MG63 (cell line): ENCODE data around the gene MUC6. TPM values are rescaled to one million over a fixed set of nuclear protein-coding genes. Genes with fewer than 3 reads are reported as not detected.
"Not testable (repeated sequence)": the region's sequence is repeated elsewhere in the genome, so short reads cannot be mapped to it uniquely, and the experiment has no call there.

Source experiments
- DNase-seq: peaks from one replicate; pipeline ENCODE4 v3.0.0-alpha.2; 2020
- H3K27me3 ChIP-seq: fragments of 250-450 bp; sonication (Bioruptor Pico); 2 replicates; pipeline ENCODE4 v1.5.1; 2020; ENCODE audit warnings: mild to moderate bottlenecking, moderate library complexity
- H3K36me3 ChIP-seq: fragments of 250-450 bp; sonication (Bioruptor Pico); 2 replicates; pipeline ENCODE4 v1.5.1; 2020; ENCODE audit warnings: mild to moderate bottlenecking, moderate library complexity
- H3K4me3 ChIP-seq: fragments of 250-450 bp; sonication (Bioruptor Pico); 2 replicates; pipeline ENCODE4 v1.5.1; 2020; ENCODE audit warnings: mild to moderate bottlenecking, moderate library complexity
- H3K9me3 ChIP-seq: fragments of 250-450 bp; sonication (Bioruptor Pico); 2 replicates; pipeline ENCODE4 v1.5.1; 2020; ENCODE audit warnings: mild to moderate bottlenecking, moderate library complexity
- total RNA-seq: library from RNA; depleted of rRNA; stranded (reverse); fragments of >200 nt; shearing (Covaris generic); gene quantifications from 2 replicates; pipeline ENCODE4 v1.2.3, GENCODE V29; 2014; ENCODE audit warnings: low replicate concordance

Gene MUC6
- total RNA-seq, 1 experiment from 2014 or later = not detected

DNA sequence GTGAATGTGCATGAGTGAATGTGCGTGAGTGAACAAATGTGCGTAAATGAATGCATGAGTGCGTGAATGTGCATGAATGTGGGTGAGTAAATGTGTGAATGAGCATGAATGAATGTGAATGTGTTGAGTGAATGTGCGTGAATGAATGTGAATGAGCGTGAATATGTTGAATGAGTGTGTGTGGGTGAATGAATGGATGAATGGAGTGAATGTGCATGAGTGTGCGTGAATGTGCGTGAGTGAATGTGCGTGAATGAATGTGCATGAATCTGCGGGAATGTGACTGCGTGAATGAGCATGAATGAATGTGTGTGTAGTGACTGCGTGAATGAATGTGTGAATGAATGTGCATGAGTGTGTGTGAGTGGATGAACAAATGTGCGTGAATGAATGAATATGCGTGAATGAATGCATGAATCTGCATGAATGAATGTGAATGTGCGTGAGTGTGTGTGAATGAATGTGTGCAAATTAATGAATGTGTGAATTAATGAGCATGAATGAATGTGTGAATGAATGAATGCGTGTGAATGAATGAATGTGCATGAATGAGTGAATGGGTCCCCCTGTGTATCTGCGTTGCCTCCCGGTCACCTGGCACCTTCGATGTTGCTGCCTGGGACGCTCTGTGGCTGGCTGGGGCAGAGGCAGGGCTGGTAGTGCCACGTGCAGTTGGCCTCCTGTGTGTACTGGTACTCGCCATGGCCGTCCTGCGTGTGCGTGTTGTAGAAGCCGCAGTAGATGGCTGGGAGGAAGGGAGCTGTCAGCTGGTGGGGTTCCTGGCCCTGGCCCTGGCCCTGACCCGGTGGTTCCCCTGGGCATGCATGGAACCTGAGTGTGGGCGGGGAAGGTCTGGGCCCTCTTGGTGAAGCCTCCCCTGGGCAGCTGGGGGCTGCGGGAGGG, 13.4 kb downstream of the MUC6 start:
- Histone ChIP-seq H3K4me3 (no peak overlapping the region), H3K9me3 (no peaks in the 10 kb centered on the region), H3K27me3 (no peaks in the 10 kb centered on the region), H3K36me3 (no peaks in the 10 kb centered on the region)
- no peak for DNase-seq

DNA sequence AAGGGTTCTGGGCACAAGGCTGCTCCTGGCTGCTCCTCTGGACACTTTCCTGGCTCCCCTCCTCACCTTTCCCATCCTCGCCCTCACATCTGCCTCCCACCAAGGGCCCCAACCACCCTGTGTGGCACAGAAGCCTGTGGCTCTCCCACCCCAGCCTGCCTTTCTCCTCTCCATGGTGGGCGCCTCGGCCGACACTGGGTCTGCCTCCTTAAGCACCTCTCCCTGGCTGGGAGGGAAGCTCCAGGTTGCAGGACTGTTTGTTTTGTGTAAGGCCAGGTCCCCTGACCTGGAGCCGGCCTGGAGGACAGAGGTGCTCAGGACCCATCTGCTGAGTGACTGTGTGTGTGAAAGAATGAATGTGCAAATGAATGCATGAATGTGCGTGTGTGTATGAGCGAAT, 14.1 kb downstream of the MUC6 start:
- H3K27me3 ChIP-seq = no peaks in the 10 kb centered on the region
- no peaks in the 10 kb centered on the region for H3K9me3 ChIP-seq
- H3K36me3 ChIP-seq = no peaks in the 10 kb centered on the region
- DNase-seq = no peak
- H3K4me3 ChIP-seq = no peak overlapping the region

DNA sequence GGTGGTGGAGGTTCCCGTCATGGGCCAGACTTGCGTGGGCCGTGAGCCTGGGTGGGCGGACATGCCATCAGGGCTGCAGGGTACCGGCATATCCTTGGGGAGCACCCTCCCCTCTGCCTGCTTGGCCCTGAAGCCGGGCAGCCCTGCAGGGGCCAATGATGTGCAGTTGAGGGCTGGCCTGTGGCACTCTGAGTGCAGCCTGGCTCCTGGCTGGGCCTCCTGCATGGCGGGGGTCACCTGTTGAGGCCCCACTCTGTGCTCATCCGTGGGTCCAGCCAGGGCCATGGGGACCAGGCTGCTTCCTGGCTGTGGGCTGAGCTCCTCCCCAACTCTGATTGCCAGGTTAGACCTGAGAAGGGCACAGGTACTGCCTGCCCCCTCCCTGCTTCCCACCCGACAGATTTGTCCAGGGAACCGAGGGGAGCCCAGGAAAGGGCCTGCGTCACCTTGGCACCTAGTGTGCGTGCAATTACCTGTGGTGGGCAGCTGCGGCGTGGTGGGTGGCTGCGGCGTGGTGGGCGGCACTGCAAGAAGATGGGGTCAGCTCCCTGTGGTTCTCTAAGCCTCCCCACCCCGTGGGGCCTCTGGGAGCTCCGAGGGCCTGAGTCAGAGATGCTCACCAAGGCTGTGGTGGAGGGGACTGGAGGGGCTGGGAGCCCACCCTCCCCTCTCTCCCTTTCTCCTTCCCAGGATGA, 16.2 kb downstream of the MUC6 start:
- no peaks in the 10 kb centered on the region for H3K27me3 ChIP-seq

DNA sequence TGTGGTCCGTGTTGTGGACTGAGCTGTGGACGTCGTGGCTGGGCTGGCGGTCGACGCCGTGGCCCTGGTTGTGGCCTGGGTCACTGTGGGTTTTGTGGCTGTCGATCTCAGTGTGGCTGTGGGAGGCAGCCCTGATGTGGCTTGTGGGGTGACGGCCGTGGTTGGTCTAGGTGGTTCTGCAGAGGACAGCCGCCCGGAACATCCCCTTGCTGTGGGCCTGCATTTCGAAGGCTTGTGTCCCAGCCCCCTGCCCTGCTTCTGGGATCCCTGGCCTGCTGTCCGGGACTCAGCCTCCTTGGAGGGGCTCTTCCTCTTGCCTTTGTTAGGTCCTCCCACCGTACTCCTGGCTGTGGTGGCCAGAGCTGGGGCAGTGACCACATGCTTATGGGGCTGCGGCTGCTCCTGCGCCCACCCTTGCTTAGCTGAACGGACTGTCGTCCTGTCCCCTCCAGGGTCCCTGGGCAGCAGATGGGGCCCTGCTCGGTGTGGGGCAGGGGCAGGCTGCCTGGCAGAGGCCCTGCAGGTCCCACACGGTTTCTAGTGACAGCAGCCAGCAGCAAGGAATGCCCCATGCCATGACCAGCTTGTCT, 17.1 kb downstream of the MUC6 start:
- Histone ChIP-seq H3K9me3 (no peaks in the 10 kb centered on the region), H3K36me3 (no peaks in the 10 kb centered on the region), H3K4me3 (no peak overlapping the region), H3K27me3 (no peaks in the 10 kb centered on the region)
- no peak for DNase-seq

More for the DNA sequence above, 16.2 kb downstream of the MUC6 start:
- no peak for DNase-seq
- Histone ChIP-seq H3K36me3 (no peaks in the 10 kb centered on the region), H3K4me3 (no peak overlapping the region), H3K9me3 (no peaks in the 10 kb centered on the region)

DNA sequence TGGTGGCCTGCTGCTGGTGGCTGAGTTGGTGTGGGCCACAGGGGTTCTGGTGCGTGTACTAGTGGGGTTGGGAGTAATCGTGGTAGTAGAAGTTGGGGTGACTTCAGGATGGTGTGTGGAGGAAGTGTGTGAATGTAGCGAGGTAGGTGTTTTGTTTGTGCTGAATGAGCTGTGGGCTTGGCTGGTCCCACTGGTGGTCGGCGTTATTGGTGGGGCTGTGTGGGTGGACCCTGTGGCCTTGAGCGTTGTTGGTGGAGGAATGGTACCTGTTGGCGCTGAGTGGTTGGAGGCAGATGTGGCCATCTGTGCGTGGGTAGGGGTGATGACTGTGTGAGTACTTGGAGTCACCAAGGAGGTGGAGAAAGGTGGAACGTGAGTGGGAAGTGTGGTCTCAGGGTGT, 18.4 kb downstream of the MUC6 start:
- H3K36me3 ChIP-seq = no peaks in the 10 kb centered on the region
- no peak overlapping the region for H3K4me3 ChIP-seq
- no peak for DNase-seq
- H3K9me3 ChIP-seq = no peaks in the 10 kb centered on the region
- H3K27me3 ChIP-seq = no peaks in the 10 kb centered on the region

DNA sequence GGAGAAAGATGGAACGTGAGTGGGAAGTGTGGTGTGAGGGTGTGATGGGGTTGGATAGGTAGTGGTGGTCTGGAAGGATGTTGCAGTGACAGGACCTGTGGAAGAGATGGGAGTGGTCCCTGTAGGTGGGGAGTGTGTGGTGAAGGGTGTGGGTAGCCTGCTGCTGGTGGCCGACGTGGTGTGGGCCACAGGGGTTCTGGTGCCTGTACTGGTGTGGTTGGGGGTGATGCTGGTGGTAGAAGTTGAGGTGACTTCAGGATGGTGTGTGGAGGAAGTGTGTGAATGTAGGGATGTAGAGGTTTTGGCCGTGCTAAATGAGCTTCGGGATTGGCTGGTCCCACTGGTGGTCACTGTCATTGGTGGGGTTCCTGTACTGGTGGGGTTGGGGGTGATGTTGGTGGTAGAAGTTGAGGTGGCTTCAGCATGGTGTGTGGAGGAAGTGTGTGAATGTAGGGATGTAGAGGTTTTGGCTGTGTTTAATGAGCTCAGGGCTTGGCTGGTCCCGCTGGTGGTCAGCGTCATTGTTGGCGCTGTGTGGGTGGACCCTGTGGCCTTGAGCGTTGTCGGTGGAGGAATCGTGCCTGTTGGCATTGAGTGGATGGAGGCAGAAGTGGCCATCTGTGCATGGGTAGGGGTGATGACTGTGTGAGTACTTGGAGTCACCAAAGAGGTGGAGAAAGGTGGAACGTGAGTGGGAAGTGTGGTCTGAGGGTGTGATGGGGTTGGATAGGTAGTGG, 19.1 kb downstream of the MUC6 start:
- no peaks in the 10 kb centered on the region for H3K9me3 ChIP-seq
- DNase-seq = no peak
- H3K4me3 ChIP-seq = no peak overlapping the region
- no peaks in the 10 kb centered on the region; the same call in 1 of the 2 replicates for H3K36me3 ChIP-seq
- H3K27me3 ChIP-seq = no peaks in the 10 kb centered on the region

DNA sequence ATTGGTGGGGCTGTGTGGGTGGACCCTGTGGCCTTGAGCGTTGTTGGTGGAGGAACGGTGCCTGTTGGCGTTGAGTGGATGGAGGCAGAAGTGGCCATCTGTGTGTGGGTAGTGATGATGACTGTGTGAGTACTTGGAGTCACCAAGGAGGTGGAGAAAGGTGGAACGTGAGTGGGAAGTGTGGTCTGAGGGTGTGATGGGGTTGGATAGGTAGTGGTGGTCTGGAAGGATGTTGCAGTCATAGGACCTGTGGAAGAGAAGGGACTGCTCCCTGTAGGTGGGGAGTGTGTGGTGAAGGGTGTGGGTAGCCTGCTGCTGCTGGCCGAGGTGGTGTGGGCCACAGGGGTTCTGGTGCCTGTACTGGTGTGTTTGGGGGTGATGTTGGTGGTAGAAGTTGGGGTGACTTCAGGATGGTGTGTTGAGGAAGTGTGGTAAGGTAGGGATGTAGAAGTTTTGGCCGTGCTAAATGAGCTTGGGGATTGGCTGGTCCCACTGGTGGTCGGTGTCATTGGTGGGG, 19.9 kb downstream of the MUC6 start:
- H3K9me3 ChIP-seq, H3K4me3 ChIP-seq, H3K36me3 ChIP-seq, DNase-seq, H3K27me3 ChIP-seq: not testable (repeated sequence)

DNA sequence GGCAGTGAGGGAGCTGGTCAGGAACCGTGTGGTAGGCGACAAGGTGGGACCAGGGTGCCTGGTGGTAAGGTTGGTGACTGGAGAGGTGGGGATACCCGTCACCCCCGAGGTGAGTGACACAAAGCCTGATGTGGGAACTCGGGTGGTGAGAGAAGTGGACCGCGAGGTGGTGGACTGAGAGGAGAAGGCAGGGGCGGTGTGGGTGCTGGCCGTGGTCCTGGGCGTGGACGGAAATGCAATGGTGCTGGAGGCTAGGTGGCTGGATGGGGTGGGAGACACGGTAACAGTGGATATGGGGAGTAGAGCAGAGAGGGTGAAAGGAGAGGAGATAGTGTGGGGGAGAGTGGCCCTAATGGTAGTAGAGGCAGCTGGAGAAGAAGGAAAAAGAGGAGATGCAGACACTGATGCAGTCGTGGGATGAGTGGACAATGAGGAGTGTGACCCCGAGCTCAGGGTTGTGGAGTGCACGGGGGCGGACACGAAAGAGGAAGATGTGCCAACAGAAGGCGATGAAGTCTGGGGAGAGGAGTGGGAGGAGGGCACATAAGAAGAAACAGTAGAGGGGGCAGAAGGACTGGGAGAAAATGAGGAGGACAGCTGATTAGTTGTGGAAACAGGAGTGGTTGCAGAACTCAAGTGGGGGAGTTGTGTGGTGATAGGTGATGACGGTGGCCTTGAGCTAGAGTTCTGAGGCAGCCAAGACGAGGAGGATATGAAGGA, 20.5 kb downstream of the MUC6 start:
- H3K36me3 ChIP-seq = peaks cover 6% of the 10 kb centered on the region
- H3K27me3 ChIP-seq = no peaks in the 10 kb centered on the region
- H3K9me3 ChIP-seq = no peaks in the 10 kb centered on the region
- no peak for DNase-seq
- H3K4me3 ChIP-seq = no peak overlapping the region

DNA sequence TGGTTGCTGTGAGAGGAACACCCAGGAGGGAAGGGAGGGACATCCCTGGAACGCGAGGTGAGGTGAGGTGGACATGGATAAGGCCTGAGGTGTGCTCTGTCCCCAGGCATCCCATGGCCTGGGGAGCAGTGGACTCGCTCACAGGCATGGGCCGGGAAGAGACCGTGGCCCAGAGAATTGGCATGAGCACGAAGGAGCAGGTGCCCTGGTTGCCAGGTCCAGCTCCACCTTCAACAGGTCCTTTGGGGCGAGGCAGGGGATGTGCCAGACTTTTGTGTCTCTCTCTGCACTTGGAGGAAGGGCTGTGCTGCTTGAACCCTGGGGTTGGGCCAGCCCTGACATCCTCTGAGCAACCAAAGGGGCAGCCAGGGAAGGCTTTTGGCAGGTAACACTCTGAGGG, 21.5 kb downstream of the MUC6 start:
- Histone ChIP-seq H3K4me3 (no peak overlapping the region), H3K9me3 (no peaks in the 10 kb centered on the region), H3K36me3 (peaks cover 14% of the 10 kb centered on the region), H3K27me3 (no peaks in the 10 kb centered on the region)
- no peak for DNase-seq

DNA sequence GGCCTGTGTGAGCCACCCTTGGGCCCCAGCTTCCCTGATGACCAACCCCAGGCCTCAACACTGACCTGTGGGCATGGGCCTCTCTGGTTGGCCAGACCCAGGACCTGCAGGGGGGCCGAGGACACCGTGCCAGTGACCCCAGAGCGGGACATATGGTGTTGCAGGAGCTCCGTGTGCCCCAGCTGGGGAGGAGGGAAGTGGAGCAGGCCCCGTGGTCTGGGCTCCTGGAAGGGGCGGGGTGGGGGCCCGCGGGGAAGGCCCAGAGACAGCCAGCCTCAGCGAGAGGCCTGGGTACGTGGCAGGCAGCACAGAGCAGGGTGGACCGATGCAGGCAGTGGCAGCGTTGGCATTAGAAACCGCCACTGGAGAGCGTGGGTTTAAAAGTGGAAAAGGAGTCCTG, 22.2 kb downstream of the MUC6 start:
- no peak overlapping the region for H3K4me3 ChIP-seq
- no peaks in the 10 kb centered on the region for H3K9me3 ChIP-seq
- peaks cover 14% of the 10 kb centered on the region for H3K36me3 ChIP-seq
- DNase-seq = no peak
- H3K27me3 ChIP-seq = no peaks in the 10 kb centered on the region

DNA sequence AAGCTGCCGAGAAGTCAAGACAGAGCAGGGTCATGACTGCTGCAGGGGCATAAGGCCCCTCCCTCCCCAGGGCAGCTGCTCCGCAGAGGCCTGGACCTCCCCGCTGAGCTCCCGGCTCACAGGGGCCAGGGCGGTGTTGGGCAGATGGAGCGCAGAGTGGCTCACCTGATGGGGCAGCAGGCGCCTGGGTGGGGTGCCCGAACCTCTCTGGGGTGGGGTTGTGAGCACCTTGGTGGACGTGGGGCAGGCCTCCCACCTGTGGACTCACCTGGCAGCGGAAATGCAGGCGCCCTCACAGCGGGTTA, 22.9 kb downstream of the MUC6 start:
- no peak overlapping the region for H3K4me3 ChIP-seq
- DNase-seq = no peak
- no peaks in the 10 kb centered on the region for H3K27me3 ChIP-seq
- no peaks in the 10 kb centered on the region for H3K9me3 ChIP-seq
- H3K36me3 ChIP-seq = peaks cover 20% of the 10 kb centered on the region

DNA sequence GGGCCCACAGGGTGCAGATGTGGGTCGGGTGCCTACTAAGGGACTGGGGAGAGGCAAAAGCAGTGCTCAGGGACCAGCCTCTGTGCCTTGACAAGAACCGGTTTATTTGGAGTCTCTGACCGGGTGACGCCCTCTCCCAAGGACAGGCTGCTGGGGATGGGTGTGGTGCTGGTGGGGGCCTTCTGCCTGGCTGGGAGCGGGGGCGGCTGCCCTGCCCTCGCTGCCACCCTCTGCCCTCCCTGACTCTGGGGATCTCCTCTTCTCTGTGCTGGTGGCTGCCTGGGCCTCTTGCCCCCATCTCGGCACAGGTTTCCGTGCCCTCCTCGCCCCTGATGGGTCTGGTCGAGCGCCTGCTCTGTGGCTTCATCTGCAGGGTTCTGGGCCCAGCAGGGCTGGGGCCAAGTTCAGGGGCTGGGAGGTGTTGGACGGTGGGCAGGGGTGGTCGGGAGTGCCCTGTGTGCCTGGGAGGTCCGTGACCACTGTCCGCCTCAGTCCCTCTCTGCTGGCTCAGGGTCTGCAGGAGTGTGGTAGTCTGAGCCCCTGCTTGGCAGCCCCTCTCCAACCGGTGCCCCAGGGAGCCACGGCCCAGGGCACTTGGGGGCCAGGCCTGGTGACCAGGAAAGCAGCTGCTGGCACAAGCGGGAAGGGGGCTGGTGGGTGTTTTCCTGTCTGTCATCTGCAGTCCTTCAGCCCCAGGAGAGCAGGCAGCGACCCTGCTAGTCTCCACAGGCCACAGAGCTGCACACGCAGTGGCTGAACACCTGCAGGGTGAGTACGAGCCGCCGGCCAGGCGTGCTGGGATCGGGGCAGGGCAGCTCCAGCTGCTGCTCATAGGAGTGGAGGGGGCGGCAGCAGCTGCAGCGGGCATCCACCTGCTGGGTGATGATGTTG, 23.5 kb downstream of the MUC6 start:
- no peak for DNase-seq
- H3K4me3 ChIP-seq = no peak overlapping the region
- H3K36me3 ChIP-seq = peaks cover 21% of the 10 kb centered on the region
- H3K27me3 ChIP-seq = no peaks in the 10 kb centered on the region
- H3K9me3 ChIP-seq = no peaks in the 10 kb centered on the region

DNA sequence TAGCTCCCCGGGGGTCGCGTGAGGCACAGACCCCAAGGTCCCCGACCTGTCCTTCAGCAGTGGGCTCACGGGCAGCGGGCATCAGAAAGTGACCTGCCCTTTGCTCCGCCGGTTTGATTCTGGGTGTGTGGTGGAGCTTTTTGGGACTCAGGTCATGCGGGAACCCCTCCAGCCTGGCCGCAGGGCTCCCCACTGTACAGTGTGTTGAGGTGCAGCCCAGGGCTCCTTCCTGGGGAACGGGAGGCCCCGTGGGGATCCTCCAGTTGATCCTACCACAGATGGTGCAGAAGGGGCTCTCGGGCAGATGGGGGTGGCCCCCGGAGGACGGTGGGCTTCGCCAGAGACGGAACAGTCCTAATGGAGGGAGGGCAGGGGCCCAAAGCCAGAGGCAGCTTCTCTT, 24.2 kb downstream of the MUC6 start:
- H3K4me3 ChIP-seq = no peak overlapping the region
- no peak for DNase-seq
- peaks cover 23% of the 10 kb centered on the region for H3K36me3 ChIP-seq
- H3K9me3 ChIP-seq = no peaks in the 10 kb centered on the region
- H3K27me3 ChIP-seq = no peaks in the 10 kb centered on the region

DNA sequence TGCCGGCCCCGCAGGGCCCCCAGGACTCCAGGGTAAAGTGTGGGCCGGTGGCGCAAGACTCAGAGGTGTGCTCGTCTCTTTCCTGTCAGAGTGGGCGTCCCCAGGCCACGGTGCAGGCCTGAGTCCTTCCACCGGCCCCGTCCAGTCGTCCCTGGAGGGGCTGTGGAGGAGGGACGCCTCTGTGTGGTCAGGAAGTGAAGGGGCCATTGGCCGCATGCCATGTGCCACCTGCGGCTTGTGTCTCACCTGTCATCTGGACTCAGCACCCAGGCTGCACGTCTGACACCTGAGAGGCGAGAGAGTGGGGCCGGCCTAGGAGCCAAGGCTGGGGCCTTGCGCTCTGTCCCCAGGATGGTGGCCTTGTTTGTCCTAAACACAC, 25.2 kb downstream of the MUC6 start:
- no peak overlapping the region for H3K4me3 ChIP-seq
- no peaks in the 10 kb centered on the region for H3K9me3 ChIP-seq
- H3K36me3 ChIP-seq = peaks cover 28% of the 10 kb centered on the region
- DNase-seq = no peak
- no peaks in the 10 kb centered on the region for H3K27me3 ChIP-seq

DNA sequence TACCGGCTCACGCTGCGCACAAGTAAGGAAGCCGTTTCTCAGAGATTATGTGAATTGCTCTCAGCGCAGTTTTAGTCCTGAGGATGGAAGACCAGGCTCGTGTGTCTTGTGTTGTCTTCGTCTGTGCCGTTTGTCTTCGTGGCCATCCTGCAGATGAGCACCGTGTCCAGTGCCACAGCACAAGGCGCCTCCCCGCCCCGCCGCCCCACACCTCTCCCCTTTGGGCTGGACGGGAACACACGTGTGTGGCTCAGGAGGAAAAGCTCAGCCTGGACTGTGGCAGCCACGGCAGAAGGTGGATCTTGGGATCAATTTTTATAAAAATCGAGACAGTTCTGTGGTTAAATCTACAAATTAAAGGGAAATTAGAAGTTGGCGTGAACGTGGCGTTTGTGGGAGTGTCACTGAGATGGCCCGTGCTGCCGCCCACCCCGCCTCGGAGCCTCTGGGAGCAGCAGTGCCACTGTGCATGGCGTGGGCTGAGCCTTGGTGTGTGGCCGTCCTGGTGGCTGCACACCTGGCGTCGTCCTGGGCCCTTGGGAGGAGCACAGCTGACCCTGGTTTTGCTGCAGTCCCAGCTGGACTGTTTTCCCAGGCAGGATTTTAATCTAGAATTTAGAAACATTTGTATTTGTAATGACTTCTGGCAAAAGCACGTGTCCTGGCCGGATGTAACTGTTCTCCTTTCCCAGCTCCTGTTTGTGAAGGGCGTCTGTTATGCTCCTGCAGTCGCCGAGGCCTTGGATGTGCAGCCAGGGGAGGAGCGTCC, 25.8 kb downstream of the MUC6 start:
- Histone ChIP-seq H3K27me3 (no peaks in the 10 kb centered on the region), H3K4me3 (no peak overlapping the region), H3K9me3 (no peaks in the 10 kb centered on the region), H3K36me3 (peaks cover 33% of the 10 kb centered on the region)
- DNase-seq = no peak
